ENCODE results near the gene AJAP1.

Gene AJAP1

DNA sequence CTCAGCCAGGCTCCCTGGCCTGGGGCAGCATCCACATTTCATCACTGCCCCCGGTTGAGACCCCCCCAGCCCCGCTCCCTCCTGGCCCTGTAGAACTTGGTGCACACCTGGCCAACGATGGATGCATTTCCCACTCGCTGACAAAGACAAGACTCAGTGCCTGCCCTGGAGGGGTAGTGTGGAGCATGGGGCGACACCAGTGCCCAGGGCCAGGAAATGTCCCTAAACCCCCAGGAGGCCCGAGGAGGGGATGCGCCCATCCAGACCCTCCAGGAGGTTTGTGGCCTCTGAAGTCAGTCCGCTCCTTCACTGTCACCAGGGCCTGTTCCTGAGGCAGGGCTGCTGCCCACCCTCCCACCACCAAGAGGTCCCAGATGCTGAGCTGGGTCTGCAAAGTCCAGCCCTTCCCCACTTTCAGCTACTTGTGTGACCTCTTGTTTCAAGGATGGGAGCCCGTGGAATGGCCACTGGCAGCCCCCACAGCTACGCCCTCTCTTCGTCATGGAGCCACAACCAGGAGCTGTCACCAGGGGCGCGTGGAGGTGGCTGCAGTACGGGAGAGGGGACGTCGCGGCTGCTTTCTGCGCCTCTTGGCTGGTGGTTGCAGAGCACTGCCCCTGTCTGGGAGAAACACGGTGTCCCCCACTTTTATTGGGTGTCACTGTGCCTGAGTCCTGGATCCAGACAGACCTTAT lies 35.7 kb downstream of the AJAP1 start:
- no peaks in the 10 kb centered on the region for H3K36me3 ChIP-seq (ENCODE audit: insufficient read depth, insufficient read length, low read length)
- H3K4me3 ChIP-seq (ENCODE audit: insufficient read length, low read depth) = no peak overlapping the region
- no peaks in the 10 kb centered on the region for H3K4me1 ChIP-seq (ENCODE audit: insufficient read depth, insufficient read length)
- DNase-seq (ENCODE audit: low read depth, low spot score) = no peak
- H3K9me3 ChIP-seq (ENCODE audit: insufficient read depth, low read length) = no peaks in the 10 kb centered on the region
- H3K27me3 ChIP-seq (ENCODE audit: insufficient read depth, insufficient read length) = no peaks in the 10 kb centered on the region
- no peak overlapping the region for H3K9ac ChIP-seq (ENCODE audit: insufficient read length, low read depth)
- no peak for TF ChIP-seq ZNF274 (IDR thresholded peaks at IDR 0.05; ENCODE audit: low read depth, low read length)
- TF ChIP-seq YY1 (IDR thresholded peaks at IDR 0.05; ENCODE audit: insufficient read depth, insufficient read length) = no peak
- TF ChIP-seq SUZ12 (IDR thresholded peaks at IDR 0.05; ENCODE audit: extremely low read depth, insufficient read depth, insufficient read length) = no peak

DNA sequence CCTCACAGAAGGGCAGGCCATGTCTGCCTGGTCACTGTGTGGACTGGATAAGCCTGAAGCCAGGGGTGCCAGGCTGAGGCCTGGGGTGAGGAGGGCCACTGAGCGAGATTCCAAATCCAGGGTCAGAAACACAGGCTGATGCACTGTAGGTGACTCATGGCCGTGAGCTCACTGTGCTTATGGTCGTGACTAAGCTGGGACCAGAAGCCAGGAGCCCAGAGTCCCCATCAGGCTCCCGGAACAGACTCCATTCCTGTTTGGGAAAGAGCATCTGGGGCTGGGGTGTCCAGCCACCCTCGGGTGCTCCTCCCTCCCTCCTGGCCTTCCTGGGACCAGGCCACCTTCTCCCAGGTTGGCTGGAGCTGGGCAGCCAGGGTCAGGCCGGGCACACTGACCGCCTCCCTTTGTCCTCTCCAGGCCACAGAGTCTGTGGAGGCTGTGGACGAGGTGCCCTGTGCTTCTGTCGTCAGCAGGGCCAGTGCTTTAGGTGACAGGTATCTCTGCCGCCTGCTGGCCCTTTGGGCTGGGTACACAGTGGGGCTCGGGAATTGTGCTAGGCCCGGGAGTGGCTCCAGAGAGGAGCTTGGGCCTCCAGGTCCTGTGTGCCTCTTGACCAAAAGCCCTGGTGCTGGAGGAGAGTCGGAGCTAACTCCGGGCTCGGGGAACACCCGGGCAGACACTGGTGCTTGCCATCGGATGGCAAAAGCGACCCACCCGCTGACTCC lies 36.7 kb downstream of the AJAP1 start:
- no peak overlapping the region for H3K4me3 ChIP-seq (ENCODE audit: insufficient read length, low read depth)
- H3K36me3 ChIP-seq (ENCODE audit: insufficient read depth, insufficient read length, low read length) = no peaks in the 10 kb centered on the region
- H3K27me3 ChIP-seq (ENCODE audit: insufficient read depth, insufficient read length) = no peaks in the 10 kb centered on the region
- TF ChIP-seq YY1 (IDR thresholded peaks at IDR 0.05; ENCODE audit: insufficient read depth, insufficient read length) = no peak
- no peak for TF ChIP-seq ZNF274 (IDR thresholded peaks at IDR 0.05; ENCODE audit: low read depth, low read length)
- TF ChIP-seq SUZ12 (IDR thresholded peaks at IDR 0.05; ENCODE audit: extremely low read depth, insufficient read depth, insufficient read length) = no peak
- H3K4me1 ChIP-seq (ENCODE audit: insufficient read depth, insufficient read length) = no peaks in the 10 kb centered on the region
- H3K9ac ChIP-seq (ENCODE audit: insufficient read length, low read depth) = no peak overlapping the region
- H3K9me3 ChIP-seq (ENCODE audit: insufficient read depth, low read length) = no peaks in the 10 kb centered on the region
- DNase-seq (ENCODE audit: low read depth, low spot score) = no peak

DNA sequence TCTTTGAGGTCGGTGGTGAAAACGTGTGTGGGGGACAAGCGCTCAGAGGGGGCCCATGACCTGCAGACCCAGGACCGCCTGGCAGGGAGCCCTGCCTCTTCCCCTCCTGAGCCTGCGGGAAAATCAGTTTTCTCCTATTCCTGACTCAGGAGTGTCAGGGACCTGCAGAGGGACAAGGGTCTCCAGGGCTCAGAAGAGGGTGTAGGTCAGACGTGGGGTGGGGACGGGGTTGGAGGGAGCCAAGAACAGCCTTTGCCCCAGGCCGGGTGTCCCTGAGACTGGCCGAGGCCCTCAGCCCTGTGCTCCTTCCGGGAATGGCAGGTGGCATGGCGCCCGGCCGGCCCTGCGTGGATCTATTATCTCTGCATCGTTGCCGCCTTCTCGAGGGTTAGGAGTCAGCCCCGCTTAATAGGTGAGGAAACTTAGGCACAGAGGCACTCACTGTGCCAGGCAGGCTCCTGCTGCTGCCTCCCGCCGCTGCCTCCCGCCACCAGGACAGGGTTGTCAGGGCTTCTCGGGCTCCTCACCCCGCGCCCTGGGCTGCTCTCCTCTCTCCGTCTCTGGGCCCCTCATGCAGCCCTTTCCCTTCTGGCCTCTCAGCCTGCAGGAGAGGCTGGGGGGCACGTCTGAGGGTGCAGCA lies 37.5 kb downstream of the AJAP1 start:
- no peaks in the 10 kb centered on the region for H3K27me3 ChIP-seq (ENCODE audit: insufficient read depth, insufficient read length)
- H3K9me3 ChIP-seq (ENCODE audit: insufficient read depth, low read length) = no peaks in the 10 kb centered on the region
- no peak for DNase-seq (ENCODE audit: low read depth, low spot score)
- H3K4me1 ChIP-seq (ENCODE audit: insufficient read depth, insufficient read length) = no peaks in the 10 kb centered on the region
- H3K4me3 ChIP-seq (ENCODE audit: insufficient read length, low read depth) = no peak overlapping the region
- H3K36me3 ChIP-seq (ENCODE audit: insufficient read depth, insufficient read length, low read length) = no peaks in the 10 kb centered on the region
- TF ChIP-seq SUZ12 (IDR thresholded peaks at IDR 0.05; ENCODE audit: extremely low read depth, insufficient read depth, insufficient read length) (no peak), ZNF274 (IDR thresholded peaks at IDR 0.05; ENCODE audit: low read depth, low read length) (no peak), YY1 (IDR thresholded peaks at IDR 0.05; ENCODE audit: insufficient read depth, insufficient read length) (no peak)
- no peak overlapping the region for H3K9ac ChIP-seq (ENCODE audit: insufficient read length, low read depth)

DNA sequence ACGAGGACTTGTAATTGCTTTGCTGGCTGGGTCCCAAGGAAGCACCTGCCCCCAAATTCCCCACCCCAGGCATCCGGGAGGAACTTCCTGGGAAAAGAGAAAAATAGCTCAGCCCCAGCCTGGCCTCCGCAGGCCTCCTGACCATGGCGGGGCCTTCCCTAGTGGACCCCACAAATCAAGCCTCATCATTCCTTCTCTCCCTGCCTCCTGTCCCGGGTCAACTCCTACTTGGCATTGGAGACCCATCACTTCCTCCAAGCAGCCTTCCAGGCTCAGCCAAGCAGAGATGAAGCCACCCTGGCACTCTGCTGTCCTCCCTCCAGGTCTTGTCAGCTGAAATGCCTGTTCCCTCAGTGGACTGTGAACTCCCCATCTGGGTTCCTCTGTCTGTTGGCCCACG lies 38.0 kb downstream of the AJAP1 start:
- no peaks in the 10 kb centered on the region for H3K36me3 ChIP-seq (ENCODE audit: insufficient read depth, insufficient read length, low read length)
- no peaks in the 10 kb centered on the region for H3K27me3 ChIP-seq (ENCODE audit: insufficient read depth, insufficient read length)

DNA sequence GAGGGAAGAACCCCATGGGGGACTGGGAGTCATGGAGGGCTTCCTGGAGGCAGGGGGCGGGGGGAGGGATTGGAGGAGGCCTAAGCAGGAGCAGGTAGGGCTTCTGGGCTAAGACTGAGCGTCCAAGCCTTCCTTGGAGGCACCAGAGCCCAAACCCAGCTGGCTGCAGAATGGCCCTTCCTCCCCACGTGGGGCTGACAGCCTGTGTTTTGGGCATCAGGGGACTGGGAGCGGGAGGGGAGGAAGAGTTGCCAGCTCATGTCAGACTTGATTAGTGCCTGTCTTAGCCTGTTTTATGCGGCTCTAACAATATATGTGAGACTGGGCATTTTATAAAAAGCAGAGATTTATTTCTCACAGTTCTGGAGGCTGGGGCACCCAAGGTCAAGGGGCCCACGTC lies 38.9 kb downstream of the AJAP1 start:
- H3K4me3 ChIP-seq (ENCODE audit: insufficient read length, low read depth) = no peak overlapping the region
- no peaks in the 10 kb centered on the region for H3K27me3 ChIP-seq (ENCODE audit: insufficient read depth, insufficient read length)
- H3K9ac ChIP-seq (ENCODE audit: insufficient read length, low read depth) = no peak overlapping the region
- no peaks in the 10 kb centered on the region for H3K4me1 ChIP-seq (ENCODE audit: insufficient read depth, insufficient read length)
- DNase-seq (ENCODE audit: low read depth, low spot score) = no peak
- no peak for TF ChIP-seq ZNF274 (IDR thresholded peaks at IDR 0.05; ENCODE audit: low read depth, low read length)
- TF ChIP-seq SUZ12 (IDR thresholded peaks at IDR 0.05; ENCODE audit: extremely low read depth, insufficient read depth, insufficient read length) = no peak
- no peak for TF ChIP-seq YY1 (IDR thresholded peaks at IDR 0.05; ENCODE audit: insufficient read depth, insufficient read length)
- no peaks in the 10 kb centered on the region for H3K36me3 ChIP-seq (ENCODE audit: insufficient read depth, insufficient read length, low read length)
- H3K9me3 ChIP-seq (ENCODE audit: insufficient read depth, low read length) = no peaks in the 10 kb centered on the region

More for the DNA sequence above, 38.0 kb downstream of the AJAP1 start:
- H3K9ac ChIP-seq (ENCODE audit: insufficient read length, low read depth) = no peak overlapping the region
- no peak for DNase-seq (ENCODE audit: low read depth, low spot score)
- TF ChIP-seq SUZ12 (IDR thresholded peaks at IDR 0.05; ENCODE audit: extremely low read depth, insufficient read depth, insufficient read length) (no peak), YY1 (IDR thresholded peaks at IDR 0.05; ENCODE audit: insufficient read depth, insufficient read length) (no peak), ZNF274 (IDR thresholded peaks at IDR 0.05; ENCODE audit: low read depth, low read length) (no peak)
- no peaks in the 10 kb centered on the region for H3K9me3 ChIP-seq (ENCODE audit: insufficient read depth, low read length)
- no peak overlapping the region for H3K4me3 ChIP-seq (ENCODE audit: insufficient read length, low read depth)
- no peaks in the 10 kb centered on the region for H3K4me1 ChIP-seq (ENCODE audit: insufficient read depth, insufficient read length)

DNA sequence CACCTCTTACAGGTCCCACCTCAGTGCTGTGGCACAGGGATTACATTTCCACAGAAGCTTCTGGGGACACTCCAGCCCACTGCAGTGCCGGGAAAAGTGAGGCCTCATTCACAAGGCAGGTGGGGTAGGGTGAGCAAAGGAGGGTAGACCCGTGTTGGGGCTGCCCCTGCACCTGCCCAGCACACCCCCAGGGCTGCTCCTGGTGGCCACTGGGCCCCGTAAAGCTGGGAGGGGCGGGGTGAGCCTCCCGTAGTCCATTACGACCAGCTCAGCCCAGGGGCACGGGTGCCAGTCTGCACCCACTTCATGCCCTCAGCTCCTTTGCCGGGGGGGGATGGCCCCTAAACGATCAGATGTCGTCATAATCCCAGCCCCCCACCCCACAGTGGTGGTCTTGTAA lies 39.5 kb downstream of the AJAP1 start:
- DNase-seq (ENCODE audit: low read depth, low spot score) = no peak
- H3K4me3 ChIP-seq (ENCODE audit: insufficient read length, low read depth) = no peak overlapping the region
- H3K4me1 ChIP-seq (ENCODE audit: insufficient read depth, insufficient read length) = peaks cover 2% of the 10 kb centered on the region
- H3K9me3 ChIP-seq (ENCODE audit: insufficient read depth, low read length) = no peaks in the 10 kb centered on the region
- H3K27me3 ChIP-seq (ENCODE audit: insufficient read depth, insufficient read length) = no peaks in the 10 kb centered on the region
- H3K36me3 ChIP-seq (ENCODE audit: insufficient read depth, insufficient read length, low read length) = no peaks in the 10 kb centered on the region
- H3K9ac ChIP-seq (ENCODE audit: insufficient read length, low read depth) = no peak overlapping the region
- TF ChIP-seq ZNF274 (IDR thresholded peaks at IDR 0.05; ENCODE audit: low read depth, low read length) = no peak
- no peak for TF ChIP-seq YY1 (IDR thresholded peaks at IDR 0.05; ENCODE audit: insufficient read depth, insufficient read length)
- no peak for TF ChIP-seq SUZ12 (IDR thresholded peaks at IDR 0.05; ENCODE audit: extremely low read depth, insufficient read depth, insufficient read length)

DNA sequence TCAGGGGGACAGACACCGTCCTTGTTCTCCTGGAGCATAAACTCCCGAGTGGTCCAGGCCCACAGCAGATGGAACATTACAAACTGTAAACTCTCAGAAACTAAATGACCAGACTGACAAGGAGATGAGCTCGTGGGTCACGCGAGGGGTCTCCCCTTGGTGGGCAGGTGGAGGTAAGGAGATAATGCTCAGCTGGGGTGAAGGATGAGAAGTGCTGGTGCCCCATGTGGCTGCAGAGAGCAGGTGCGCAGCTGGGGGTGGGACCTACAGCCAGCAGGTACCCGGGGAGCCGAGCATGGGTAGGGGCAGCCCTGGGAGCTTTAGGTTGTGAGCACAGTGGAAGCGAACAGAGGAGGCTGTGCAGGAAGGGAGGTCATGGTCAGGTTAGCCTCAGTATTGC lies 40.1 kb downstream of the AJAP1 start:
- Histone ChIP-seq H3K4me3 (ENCODE audit: insufficient read length, low read depth) (no peak overlapping the region), H3K36me3 (ENCODE audit: insufficient read depth, insufficient read length, low read length) (no peaks in the 10 kb centered on the region), H3K27me3 (ENCODE audit: insufficient read depth, insufficient read length) (no peaks in the 10 kb centered on the region), H3K9ac (ENCODE audit: insufficient read length, low read depth) (no peak overlapping the region), H3K9me3 (ENCODE audit: insufficient read depth, low read length) (no peaks in the 10 kb centered on the region), H3K4me1 (ENCODE audit: insufficient read depth, insufficient read length) (peaks cover 2% of the 10 kb centered on the region)
- no peak for TF ChIP-seq ZNF274 (IDR thresholded peaks at IDR 0.05; ENCODE audit: low read depth, low read length)
- TF ChIP-seq SUZ12 (IDR thresholded peaks at IDR 0.05; ENCODE audit: extremely low read depth, insufficient read depth, insufficient read length) = no peak
- TF ChIP-seq YY1 (IDR thresholded peaks at IDR 0.05; ENCODE audit: insufficient read depth, insufficient read length) = no peak
- no peak for DNase-seq (ENCODE audit: low read depth, low spot score)

All from NT2/D1 (cell line).